B cell (primary cell): ENCODE measurements around the gene ETV6. TPM values are rescaled to one million over a fixed set of nuclear protein-coding genes. Genes with fewer than 3 reads are reported as not detected.

ENCODE experiments used
- ATAC-seq: fragments of 200-7000 bp; cut with Tn5 transposase; one replicate; pipeline ENCODE4 v1.10.0; 2021; ENCODE audit warnings: low read depth, mild to moderate bottlenecking, moderate number of reproducible peaks, moderate library complexity
- CTCF ChIA-PET: fragments of 350-600 bp; sonication (Branson Sonifier 250); formaldehyde crosslinking; loops from one replicate; lab custom pipeline; 2021; ENCODE audit warnings: antibody characterized with exemption, inconsistent platforms; lab: Charles Lee
- POLR2A ChIA-PET: fragments of 350-600 bp; sonication (Branson Sonifier 250); formaldehyde crosslinking; loops from one replicate; lab custom pipeline; 2021; ENCODE audit warnings: antibody characterized with exemption; lab: Charles Lee
- DNase-seq: peaks from one replicate; pipeline ENCODE4 v3.0.0; 2013
- H2AFZ ChIP-seq: 2 replicates; pipeline ENCODE4 v1.6.1; 2012; ENCODE audit warnings: mild to moderate bottlenecking, low read depth, low read length; ENCODE audit not compliant: insufficient read depth, poor library complexity, severe bottlenecking
- H3K27ac ChIP-seq, 2 donors: 1 replicate in 1 of 2; 2 replicates in 1 of 2; pipeline ENCODE4 v1.5.1; 2012 to 2013; ENCODE audit warnings: low read length in 2 of 2, mild to moderate bottlenecking in 2 of 2, moderate library complexity in 1 of 2
- H3K27me3 ChIP-seq, 4 experiments: fragments of 200-600 bp in 1 of 4; sonication (generic) in 1 of 4; replicated peaks in 1 of 4; 1 replicate in 2 of 4; 2 replicates in 2 of 4; pipeline versions ENCODE4 v1.6.1 to v1.7.0; 2013 to 2016; ENCODE audit warnings: low read length in 3 of 4, mild to moderate bottlenecking in 2 of 4, mixed read lengths in 1 of 4, moderate library complexity in 1 of 4; ENCODE audit not compliant: insufficient read depth in 4 of 4, control insufficient read depth in 3 of 4; ENCODE audit errors: control extremely low read depth in 1 of 4
- H3K36me3 ChIP-seq, 2 experiments: replicated peaks in 1 of 2; 1 replicate in 1 of 2; 2 replicates in 1 of 2; pipeline versions ENCODE4 v1.6.1 to v1.7.1; 2013; ENCODE audit warnings: low read length in 1 of 2; ENCODE audit not compliant: insufficient read depth in 2 of 2, control insufficient read depth in 1 of 2; ENCODE audit errors: control extremely low read depth in 1 of 2, extremely low read depth in 1 of 2
- H3K4me1 ChIP-seq, 2 donors: fragments of 200-600 bp in 1 of 2; sonication (generic) in 1 of 2; 1 replicate in 1 of 2; 2 replicates in 1 of 2; pipeline versions ENCODE4 v1.5.1 to v1.6.1; 2013 to 2017; ENCODE audit warnings: low read length in 2 of 2; ENCODE audit not compliant: control insufficient read depth in 2 of 2, insufficient read depth in 2 of 2
- H3K4me2 ChIP-seq: replicated peaks from 2 replicates; pipeline ENCODE3; 2012; ENCODE audit warnings: mild to moderate bottlenecking, low read depth, low read length; ENCODE audit not compliant: poor library complexity, severe bottlenecking
- H3K4me3 ChIP-seq, 5 experiments: fragments of 200-600 bp in 1 of 5; sonication (generic) in 1 of 5; 1 replicate in 3 of 5; 2 replicates in 2 of 5; pipeline versions ENCODE4 v1.5.1 to v1.7.0; 2011 to 2016; ENCODE audit warnings: low read length in 4 of 5, mild to moderate bottlenecking in 4 of 5, low read depth in 2 of 5, control low read depth in 1 of 5, moderate library complexity in 1 of 5; ENCODE audit not compliant: insufficient read depth in 1 of 5; ENCODE audit errors: control extremely low read depth in 1 of 5, extremely low read depth in 1 of 5
- H3K79me2 ChIP-seq: fragments of 200-600 bp; sonication (generic); one replicate; pipeline ENCODE4 v1.6.0; 2016; ENCODE audit warnings: low read length; ENCODE audit not compliant: control insufficient read depth, insufficient read depth
- H3K9ac ChIP-seq: fragments of 200-600 bp; sonication (generic); 2 replicates; pipeline ENCODE4 v1.6.1; 2017; ENCODE audit warnings: mild to moderate bottlenecking, low read length, moderate library complexity
- H3K9me3 ChIP-seq, 3 donors: one replicate each; pipeline versions ENCODE4 v1.6.1 to v1.7.1; 2013; ENCODE audit warnings: low read length in 2 of 3; ENCODE audit not compliant: control insufficient read depth in 2 of 3, insufficient read depth in 1 of 3; ENCODE audit errors: control extremely low read depth in 1 of 3
- H4K20me1 ChIP-seq: 2 replicates; pipeline ENCODE4 v1.6.0; 2012; ENCODE audit warnings: mild to moderate bottlenecking, low read length; ENCODE audit not compliant: insufficient read depth, control insufficient read depth, poor library complexity, severe bottlenecking
- H3K27ac Mint-ChIP-seq: one replicate; pipeline ENCODE4 v1.8.0; 2021; ENCODE audit warnings: mixed read lengths
- H3K27me3 Mint-ChIP-seq: one replicate; pipeline ENCODE4 v1.8.0; 2021; ENCODE audit warnings: mixed read lengths
- H3K4me1 Mint-ChIP-seq: one replicate; pipeline ENCODE4 v1.8.0; 2021; ENCODE audit warnings: mixed read lengths
- H3K4me3 Mint-ChIP-seq: one replicate; pipeline ENCODE4 v1.8.0; 2021; ENCODE audit warnings: mixed read lengths
- H3K9me3 Mint-ChIP-seq: one replicate; pipeline ENCODE4 v1.8.0; 2022; ENCODE audit warnings: mixed read lengths; ENCODE audit not compliant: insufficient read depth
- EZH2 ChIP-seq: IDR thresholded peaks from 2 replicates; pipeline ENCODE4 v1.6.1; 2012; ENCODE audit warnings: borderline replicate concordance, low read depth, mild to moderate bottlenecking, moderate library complexity, low read length; ENCODE audit not compliant: insufficient read depth, poor library complexity, severe bottlenecking
- WGBS: methylation state at CpG from one replicate; pipeline ENCODE4 v1.1.5; 2013; ENCODE audit warnings: missing lambda C conversion rate; ENCODE audit not compliant: insufficient coverage; 5-methylcytosine and 5-hydroxymethylcytosine counted together
- intact Hi-C: fragments of 100-400 bp; cut with micrococcal nuclease; formaldehyde crosslinking; loops from one replicate; pipeline ENCODE4 v1.10.0; 2022
- polyA plus RNA-seq: library from polyadenylated mRNA; depleted of rRNA; stranded (reverse); fragments of >200 nt; gene quantifications from 2 replicates; pipeline ENCODE4 v1.2.3, GENCODE V29; 2012
- total RNA-seq, 2 donors: library from RNA; stranded (reverse); fragments of 120-200 nt in 1 of 2; gene quantifications; 1 replicate in 1 of 2; 2 replicates in 1 of 2; pipeline versions ENCODE4 v1.2.3 to v1.2.4, GENCODE V29; 2013 to 2022
- TF ChIP-seq, protein P1 (sequence below): fragments of 200-600 bp; IDR thresholded peaks from one replicate; pipeline ENCODE4 v1.8.0; 2022; ENCODE audit warnings: antibody characterized with exemption, mild to moderate bottlenecking

The ETV6 gene
- total and polyA plus RNA-seq, 2 donors (not counting 1 experiment from before 2014, with no cell fraction given), result 17.4 to 123 TPM

DNA sequence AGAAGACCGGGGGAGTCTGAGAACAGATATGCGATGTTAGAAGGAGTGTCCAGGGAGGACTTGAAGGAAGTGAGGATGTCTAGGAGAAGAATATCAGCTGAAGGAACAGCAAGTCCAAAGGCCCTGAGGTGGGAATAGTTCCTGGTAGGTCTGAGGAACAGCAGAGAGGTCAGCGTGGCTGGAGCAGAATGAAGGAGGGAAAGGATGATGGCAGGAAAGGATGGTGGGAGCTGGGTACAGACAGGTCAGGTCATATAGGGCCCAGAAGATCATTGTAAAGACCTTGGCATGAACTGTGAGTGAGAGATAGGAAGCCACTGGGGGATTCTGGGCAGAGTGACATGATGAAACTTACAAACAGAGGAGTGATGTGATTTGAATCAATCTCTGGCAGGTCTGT, 171.0 kb downstream of the ETV6 start:
- Histone ChIP-seq H3K4me1 (peaks cover 33 to 34% of the 10 kb centered on the region in 2 donors), H3K79me2 (peaks cover 24% of the 10 kb centered on the region), H3K9me3 (no peaks in the 10 kb centered on the region), H4K20me1 (no peaks in the 10 kb centered on the region), H2AFZ (no peak overlapping the region), H3K27me3 (no peaks in the 10 kb centered on the region), H3K27ac (peak overlapping the region in 1 of 2 donors; percentile 84), H3K4me2 (no peak overlapping the region), H3K4me3 (no peak overlapping the region), H3K36me3 (peaks cover 0 to 4% of the 10 kb centered on the region in 2 experiments), H3K9ac (no peak overlapping the region)
- DNase-seq (no peak), ATAC-seq (no peak)
- Mint-ChIP-seq H3K9me3 (peaks cover 3% of the 10 kb centered on the region), H3K27me3 (no peaks in the 10 kb centered on the region), H3K4me1 (peaks cover 39% of the 10 kb centered on the region), H3K27ac (no peak overlapping the region), H3K4me3 (no peak overlapping the region)
- intact Hi-C loops, result no loop called here
- POLR2A ChIA-PET, result no interaction called here
- CTCF ChIA-PET, result interaction anchor here (1.1 kb wide), 1 partner anchor 16 kb away, joined by 4 read pairs; no protein-coding TSS in a partner anchor
- no peak for TF ChIP-seq EZH2
- TF ChIP-seq, protein P1, sequence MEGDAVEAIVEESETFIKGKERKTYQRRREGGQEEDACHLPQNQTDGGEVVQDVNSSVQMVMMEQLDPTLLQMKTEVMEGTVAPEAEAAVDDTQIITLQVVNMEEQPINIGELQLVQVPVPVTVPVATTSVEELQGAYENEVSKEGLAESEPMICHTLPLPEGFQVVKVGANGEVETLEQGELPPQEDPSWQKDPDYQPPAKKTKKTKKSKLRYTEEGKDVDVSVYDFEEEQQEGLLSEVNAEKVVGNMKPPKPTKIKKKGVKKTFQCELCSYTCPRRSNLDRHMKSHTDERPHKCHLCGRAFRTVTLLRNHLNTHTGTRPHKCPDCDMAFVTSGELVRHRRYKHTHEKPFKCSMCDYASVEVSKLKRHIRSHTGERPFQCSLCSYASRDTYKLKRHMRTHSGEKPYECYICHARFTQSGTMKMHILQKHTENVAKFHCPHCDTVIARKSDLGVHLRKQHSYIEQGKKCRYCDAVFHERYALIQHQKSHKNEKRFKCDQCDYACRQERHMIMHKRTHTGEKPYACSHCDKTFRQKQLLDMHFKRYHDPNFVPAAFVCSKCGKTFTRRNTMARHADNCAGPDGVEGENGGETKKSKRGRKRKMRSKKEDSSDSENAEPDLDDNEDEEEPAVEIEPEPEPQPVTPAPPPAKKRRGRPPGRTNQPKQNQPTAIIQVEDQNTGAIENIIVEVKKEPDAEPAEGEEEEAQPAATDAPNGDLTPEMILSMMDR, result no peak
- WGBS, result 100% methylated on average over 3 of the region's 3 CpGs

DNA sequence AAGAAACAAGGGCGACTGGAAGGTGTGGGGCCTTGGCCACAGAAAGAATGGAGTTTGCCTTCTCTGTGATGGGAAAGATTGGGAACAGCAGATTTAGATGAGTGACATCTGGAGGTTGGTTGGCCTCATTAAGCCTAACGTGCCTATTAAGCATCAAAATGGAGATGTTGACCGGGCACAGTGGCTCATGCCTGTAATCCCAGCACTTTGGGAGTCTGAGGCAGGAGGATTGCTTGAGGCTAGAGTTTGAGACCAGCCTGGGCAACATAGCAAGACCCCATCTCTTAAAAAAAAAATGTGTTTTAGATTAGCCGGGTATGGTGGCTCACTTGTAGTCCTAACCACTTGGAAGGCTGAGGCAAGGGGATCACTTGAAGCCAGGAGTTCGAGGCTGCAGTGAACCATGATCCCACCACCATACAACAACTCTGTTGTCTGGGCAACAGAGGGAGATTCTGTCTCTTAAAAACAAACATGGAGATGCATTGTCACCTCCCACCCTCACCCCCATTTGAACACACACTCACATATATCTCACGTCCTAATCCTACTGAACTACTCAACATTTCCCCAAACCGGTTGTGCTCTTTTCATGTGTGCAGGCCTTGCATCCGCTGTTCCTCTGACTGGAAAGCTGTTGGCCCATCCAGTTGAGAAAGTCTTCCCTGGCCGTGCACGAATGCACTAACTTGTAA, 172.1 kb downstream of the ETV6 start:
- H3K27ac ChIP-seq, result peak overlapping the region; percentile 60 to 84
- H4K20me1 ChIP-seq, result no peaks in the 10 kb centered on the region
- DNase-seq (no peak), ATAC-seq (no peak)
- Mint-ChIP-seq H3K4me3 (peak overlapping the region; percentile 82), H3K27me3 (no peaks in the 10 kb centered on the region), H3K4me1 (peaks cover 48% of the 10 kb centered on the region), H3K27ac (peak overlapping the region; percentile 92), H3K9me3 (peaks cover 3% of the 10 kb centered on the region)
- H3K27me3 ChIP-seq, result no peaks in the 10 kb centered on the region
- intact Hi-C loops, result loop anchor here (1.0 kb wide), 2 partner anchors 8 to 15 kb away; no protein-coding TSS in a partner anchor
- ChIA-PET POLR2A (no interaction called here), CTCF (interaction anchor here (1.1 to 1.6 kb wide), 2 partner anchors 9 to 15 kb away, joined by 3 to 4 read pairs; no protein-coding TSS in a partner anchor)
- H2AFZ ChIP-seq, result peak overlapping the region; percentile 59
- H3K4me1 ChIP-seq, result peaks cover 35 to 40% of the 10 kb centered on the region in 2 donors
- H3K79me2 ChIP-seq, result peaks cover 28% of the 10 kb centered on the region
- H3K9me3 ChIP-seq, result no peaks in the 10 kb centered on the region
- peak overlapping the region; percentile 72 for H3K4me2 ChIP-seq
- peak overlapping the region; percentile 53 for H3K9ac ChIP-seq
- WGBS, result 97% methylated on average over 6 of the region's 10 CpGs
- TF ChIP-seq, protein P1, result no peak
- no peak for TF ChIP-seq EZH2
- H3K36me3 ChIP-seq, result peaks cover 0 to 4% of the 10 kb centered on the region in 2 experiments
- H3K4me3 ChIP-seq, result peak overlapping the region in 1 of 5 experiments; percentile 45
